Measurements from ENCODE around the gene SH3YL1. TPM values are rescaled to one million over a fixed set of nuclear protein-coding genes. Genes with fewer than 3 reads are reported as not detected.

Gene SH3YL1
- total RNA-seq, 1 donor from 2014 or later, result 47.9 TPM

- Mint-ChIP-seq H3K36me3 (peaks cover 5% of the 10 kb centered on the region), H3K4me3 (no peak overlapping the region), H3K27me3 (ENCODE audit: insufficient read depth, low read depth) (peaks cover 6% of the 10 kb centered on the region), H3K9me3 (peaks cover 14% of the 10 kb centered on the region), H3K27ac (no peak overlapping the region), H3K4me1 (no peaks in the 10 kb centered on the region)
- Histone ChIP-seq H3K36me3 (no peaks in the 10 kb centered on the region), H4K20me1 (ENCODE audit: low read depth) (no peaks in the 10 kb centered on the region), H3K9me3 (ENCODE audit: low read depth) (no peaks in the 10 kb centered on the region), H3K79me2 (ENCODE audit: low read depth) (no peaks in the 10 kb centered on the region), H3F3A (ENCODE audit: low read depth) (no peaks in the 10 kb centered on the region), H3K4me3 (no peak overlapping the region), H2AFZ (replicated peaks) (no peak overlapping the region), H3K27ac (no peak overlapping the region), H3K9ac (no peak overlapping the region), H3K4me1 (no peaks in the 10 kb centered on the region), H3K4me2 (no peak overlapping the region), H3K27me3 (peaks cover 28% of the 10 kb centered on the region)
- DNase-seq (ENCODE audit: low spot score), result no peak
- TF ChIP-seq EZH2phosphoT487 (IDR thresholded peaks at IDR 0.05), result no peak
- no peak for TF ChIP-seq EZH2 (IDR thresholded peaks at IDR 0.05)
- TF ChIP-seq CTCF (IDR thresholded peaks at IDR 0.05), result no peak
These were observed 31.3 kb upstream of the SH3YL1 start for GRCh38 chr2:295090-295489.

DNA sequence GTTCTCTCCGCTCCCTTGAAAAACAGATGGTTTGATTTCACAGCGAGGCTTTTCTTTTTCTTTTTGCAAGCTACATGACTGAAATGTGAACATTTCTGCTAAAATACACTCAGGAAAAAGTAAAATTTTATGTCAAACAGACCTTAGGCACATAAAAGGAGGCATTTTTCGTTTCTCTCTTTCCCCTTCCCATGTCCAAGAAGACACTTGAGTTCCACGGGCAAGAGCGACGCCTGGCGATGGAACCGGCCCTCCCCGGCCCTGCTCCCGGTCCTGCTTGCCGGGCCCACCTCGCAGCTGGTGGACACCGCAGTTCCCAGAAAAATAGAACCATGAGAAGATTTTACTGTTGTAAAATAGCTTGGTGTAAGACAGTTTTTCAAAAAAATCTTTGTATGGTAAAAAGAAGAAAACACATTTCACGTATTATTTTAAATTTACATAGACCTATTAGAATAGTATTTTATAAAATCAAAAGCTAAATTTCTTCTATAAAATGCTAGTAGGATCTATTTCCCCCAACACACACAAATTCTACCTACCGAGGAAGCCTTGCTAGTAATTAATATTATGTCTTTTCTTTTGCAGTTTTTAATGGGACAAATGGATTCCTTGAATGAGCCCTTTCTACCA lies 26.4 kb upstream of the SH3YL1 start:
- Histone ChIP-seq H3K9me3 (ENCODE audit: low read depth) (no peaks in the 10 kb centered on the region), H4K20me1 (ENCODE audit: low read depth) (peaks cover 31% of the 10 kb centered on the region), H3K36me3 (no peaks in the 10 kb centered on the region), H3K27me3 (peaks cover 77% of the 10 kb centered on the region), H3K27ac (no peak overlapping the region), H3K4me3 (peak overlapping the region; percentile 40), H2AFZ (replicated peaks) (peak overlapping the region; percentile 66), H3K4me2 (peak overlapping the region; percentile 82), H3K9ac (no peak overlapping the region), H3K4me1 (peaks cover 18% of the 10 kb centered on the region), H3K79me2 (ENCODE audit: low read depth) (no peaks in the 10 kb centered on the region), H3F3A (ENCODE audit: low read depth) (peaks cover 12% of the 10 kb centered on the region)
- peak; percentile 81 for DNase-seq (ENCODE audit: low spot score)
- H3K27me3 Mint-ChIP-seq (ENCODE audit: insufficient read depth, low read depth), result peaks cover 13% of the 10 kb centered on the region
- peaks cover 2% of the 10 kb centered on the region for H3K9me3 Mint-ChIP-seq
- H3K4me1 Mint-ChIP-seq, result peaks cover 15% of the 10 kb centered on the region
- peak overlapping the region; percentile 86 for H3K4me3 Mint-ChIP-seq
- TF ChIP-seq EZH2phosphoT487 (IDR thresholded peaks at IDR 0.05) (no peak), EZH2 (IDR thresholded peaks at IDR 0.05) (no peak), CTCF (IDR thresholded peaks at IDR 0.05) (peak; percentile 76)
- H3K36me3 Mint-ChIP-seq, result peaks cover 9% of the 10 kb centered on the region
- H3K27ac Mint-ChIP-seq, result no peak overlapping the region

- peaks cover 15% of the 10 kb centered on the region for H3K4me1 Mint-ChIP-seq
- H3K27ac ChIP-seq, result no peak overlapping the region
- H3K4me3 Mint-ChIP-seq, result peak overlapping the region; percentile 86
- H3K27me3 ChIP-seq, result peaks cover 84% of the 10 kb centered on the region
- H3K4me1 ChIP-seq, result peaks cover 18% of the 10 kb centered on the region
- peak overlapping the region; percentile 40 for H3K4me3 ChIP-seq
- H3K36me3 Mint-ChIP-seq, result peaks cover 7% of the 10 kb centered on the region
- H3F3A ChIP-seq (ENCODE audit: low read depth), result peaks cover 16% of the 10 kb centered on the region
- H3K9ac ChIP-seq, result no peak overlapping the region
- H2AFZ ChIP-seq (replicated peaks), result peak overlapping the region; percentile 66
- peaks cover 11% of the 10 kb centered on the region for H3K27me3 Mint-ChIP-seq (ENCODE audit: insufficient read depth, low read depth)
- H3K9me3 Mint-ChIP-seq, result peaks cover 2% of the 10 kb centered on the region
- peaks cover 37% of the 10 kb centered on the region for H4K20me1 ChIP-seq (ENCODE audit: low read depth)
- TF ChIP-seq CTCF (IDR thresholded peaks at IDR 0.05) (no peak), EZH2 (IDR thresholded peaks at IDR 0.05) (peak; percentile 99), EZH2phosphoT487 (IDR thresholded peaks at IDR 0.05) (peak; percentile 98)
- no peak overlapping the region for H3K27ac Mint-ChIP-seq
- no peaks in the 10 kb centered on the region for H3K36me3 ChIP-seq
- no peaks in the 10 kb centered on the region for H3K9me3 ChIP-seq (ENCODE audit: low read depth)
- H3K4me2 ChIP-seq, result peak overlapping the region; percentile 82
- no peaks in the 10 kb centered on the region for H3K79me2 ChIP-seq (ENCODE audit: low read depth)
- peak; percentile 55 for DNase-seq (ENCODE audit: low spot score)
These were observed 25.7 kb upstream of the SH3YL1 start for GRCh38 chr2:289362-290089.

Measured in neural progenitor cell (in vitro differentiated cells).